HG02973 (cell line): Measurements from ENCODE around the gene F2.
"Not testable (repeated sequence)": the region's sequence is repeated elsewhere in the genome, so short reads cannot be mapped to it uniquely, and the experiment has no call there.

Source experiments
- ATAC-seq: cut with Tn5 transposase; IDR thresholded peaks from one replicate; pipeline ENCODE4 v1.9.1; 2021; ENCODE audit warnings: moderate library complexity; ENCODE audit not compliant: unreplicated experiment

Gene F2

GRCh38 chr11:46712874-46713576 is 6.0 kb upstream of the F2 start:
- ATAC-seq: no peak

GRCh38 chr11:46717825-46718154 is 1.2 kb upstream of the F2 start:
- ATAC-seq: not testable (repeated sequence)

GRCh38 chr11:46718155-46719019 is 626 bp upstream of the F2 start:
- no peak for ATAC-seq

GRCh38 chr11:46719543-46720218 is 668 bp downstream of the F2 start:
- ATAC-seq: no peak

- ATAC-seq: no peak
Observed at GRCh38 chr11:46721286-46721685, 2.3 kb downstream of the F2 start.

GRCh38 chr11:46722566-46723358 is 3.7 kb downstream of the F2 start:
- no peak for ATAC-seq

GRCh38 chr11:46723359-46723680 is 4.3 kb downstream of the F2 start:
- no peak for ATAC-seq

GRCh38 chr11:46724088-46724487 is 5.1 kb downstream of the F2 start:
- ATAC-seq: no peak

GRCh38 chr11:46725338-46726205 is 6.6 kb downstream of the F2 start:
- no peak for ATAC-seq

GRCh38 chr11:46726206-46726862 is 7.3 kb downstream of the F2 start:
- ATAC-seq: no peak

GRCh38 chr11:46727952-46728658 is 9.1 kb downstream of the F2 start:
- no peak for ATAC-seq

GRCh38 chr11:46728659-46729040 is 9.6 kb downstream of the F2 start:
- ATAC-seq: no peak

- no peak for ATAC-seq
Observed at GRCh38 chr11:46729110-46730027, 10.4 kb downstream of the F2 start.

GRCh38 chr11:46731545-46731944 is 12.5 kb downstream of the F2 start:
- no peak for ATAC-seq

GRCh38 chr11:46733234-46733633 is 14.2 kb downstream of the F2 start:
- no peak for ATAC-seq

- ATAC-seq: no peak
Observed at GRCh38 chr11:46736146-46736545, 17.1 kb downstream of the F2 start.

- no peak for ATAC-seq
Observed at GRCh38 chr11:46736615-46737014, 17.6 kb downstream of the F2 start.

GRCh38 chr11:46737699-46738098 is 18.7 kb downstream of the F2 start:
- ATAC-seq: no peak
